NCI-H748 treated with DMSO at 0.1 percent for 48 hours (cell line): Measurements from ENCODE around the gene CYBC1.
"Not testable (repeated sequence)": the region's sequence is repeated elsewhere in the genome, so short reads cannot be mapped to it uniquely, and the experiment has no call there.

ENCODE experiments used
- DNase-seq: peaks from one replicate; lab custom pipeline; 2025; lab: John Stamatoyannopoulos, UW

Gene CYBC1

DNA sequence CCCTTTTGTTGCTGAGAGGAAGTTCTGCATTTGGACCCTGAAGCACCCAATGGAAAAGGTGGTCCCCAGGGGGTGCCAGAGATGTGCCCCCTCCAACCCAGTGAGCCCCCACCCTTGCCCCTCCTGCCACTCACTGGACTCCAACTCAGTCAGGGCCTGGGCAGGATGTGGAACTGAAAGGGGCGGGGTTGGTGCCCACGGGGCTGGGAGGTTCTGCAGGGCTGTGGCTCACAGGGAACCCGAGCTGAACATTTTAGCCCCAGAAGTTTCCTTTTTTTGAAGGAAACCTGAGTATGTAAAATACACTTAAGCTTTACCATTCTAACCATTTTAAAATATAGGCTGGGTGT lies 16.4 kb downstream of the CYBC1 start:
- no peak for DNase-seq

DNA sequence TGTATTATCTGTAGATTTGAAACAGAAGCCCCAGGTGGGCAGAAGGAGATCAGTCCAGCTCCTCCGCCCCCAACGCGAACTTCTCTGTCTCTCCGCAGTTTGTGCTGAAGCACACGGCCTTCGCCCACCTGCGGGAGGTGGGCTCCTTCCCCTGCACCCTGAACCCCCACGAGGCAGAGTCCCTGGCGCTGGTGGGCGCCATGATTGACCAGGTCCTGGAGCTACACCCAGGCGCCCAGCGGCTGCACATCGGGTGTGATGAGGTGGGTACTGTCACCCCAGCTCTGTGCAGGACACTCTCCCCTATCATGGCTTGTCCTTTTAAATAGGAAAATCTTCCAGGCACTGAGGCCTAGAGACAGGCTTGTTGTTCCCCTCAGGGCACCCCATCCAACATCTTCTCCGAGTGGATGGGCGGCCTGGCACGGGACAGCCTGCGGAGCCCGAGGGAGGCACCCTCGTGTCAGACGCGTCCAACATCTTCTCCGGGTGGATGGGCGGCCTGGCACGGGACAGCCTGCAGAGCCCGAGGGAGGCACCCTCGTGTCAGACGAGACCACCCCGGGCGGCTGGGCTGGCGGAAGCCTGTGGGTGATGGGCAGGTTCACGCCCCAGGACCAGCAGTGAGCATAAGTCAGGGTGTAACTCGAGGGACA lies 16.9 kb downstream of the CYBC1 start:
- no peak for DNase-seq

DNA sequence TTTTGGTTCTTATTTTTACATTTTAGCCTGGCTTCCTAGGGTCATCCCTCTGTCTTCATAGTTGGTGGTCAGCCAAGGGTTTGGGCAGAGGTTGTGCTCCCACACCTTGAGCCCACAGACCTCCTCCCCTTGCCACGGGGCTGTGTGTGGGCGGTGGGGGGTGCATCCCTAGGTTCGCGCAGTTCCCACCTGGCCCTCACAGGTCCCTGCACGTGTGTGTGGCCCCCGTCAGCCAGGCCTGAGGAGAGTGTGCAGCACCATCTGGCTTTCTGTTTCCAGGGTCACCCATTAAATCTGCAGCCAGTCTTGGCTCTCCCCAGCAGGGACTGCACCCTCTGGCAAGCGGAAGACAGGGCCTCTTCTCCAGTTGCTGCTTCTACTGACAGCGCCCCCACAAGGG lies 18.5 kb downstream of the CYBC1 start:
- DNase-seq = no peak

DNA sequence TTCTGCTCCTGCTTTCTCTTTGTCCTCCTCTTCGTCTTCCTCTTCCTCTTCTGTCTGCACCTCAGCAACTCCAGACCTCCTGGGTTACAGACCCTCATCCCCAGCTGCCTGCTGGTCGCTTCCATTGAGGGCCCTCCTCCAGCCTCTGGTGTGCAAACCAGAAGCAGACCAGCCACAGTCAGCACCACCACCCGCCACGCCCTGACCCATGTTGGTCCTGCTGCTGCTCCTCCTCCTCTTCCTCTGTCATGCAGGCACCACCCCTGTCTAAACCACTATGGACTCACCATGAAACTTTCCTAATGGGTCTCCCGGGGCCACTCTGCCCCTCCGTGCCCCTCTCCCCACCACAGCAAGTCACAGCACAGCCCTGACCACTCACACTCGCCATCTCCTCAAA lies 20.7 kb downstream of the CYBC1 start:
- no peak for DNase-seq

- no peak for DNase-seq
Observed at GRCh38 chr17:82428546-82428945, 22.0 kb downstream of the CYBC1 start.

GRCh38 chr17:82424863-82425159 lies 25.7 kb downstream of the CYBC1 start:
- no peak for DNase-seq

- no peak for DNase-seq
Observed at GRCh38 chr17:82424001-82424862, 26.3 kb downstream of the CYBC1 start.

GRCh38 chr17:82419540-82419939 lies 31.0 kb downstream of the CYBC1 start:
- no peak for DNase-seq

DNA sequence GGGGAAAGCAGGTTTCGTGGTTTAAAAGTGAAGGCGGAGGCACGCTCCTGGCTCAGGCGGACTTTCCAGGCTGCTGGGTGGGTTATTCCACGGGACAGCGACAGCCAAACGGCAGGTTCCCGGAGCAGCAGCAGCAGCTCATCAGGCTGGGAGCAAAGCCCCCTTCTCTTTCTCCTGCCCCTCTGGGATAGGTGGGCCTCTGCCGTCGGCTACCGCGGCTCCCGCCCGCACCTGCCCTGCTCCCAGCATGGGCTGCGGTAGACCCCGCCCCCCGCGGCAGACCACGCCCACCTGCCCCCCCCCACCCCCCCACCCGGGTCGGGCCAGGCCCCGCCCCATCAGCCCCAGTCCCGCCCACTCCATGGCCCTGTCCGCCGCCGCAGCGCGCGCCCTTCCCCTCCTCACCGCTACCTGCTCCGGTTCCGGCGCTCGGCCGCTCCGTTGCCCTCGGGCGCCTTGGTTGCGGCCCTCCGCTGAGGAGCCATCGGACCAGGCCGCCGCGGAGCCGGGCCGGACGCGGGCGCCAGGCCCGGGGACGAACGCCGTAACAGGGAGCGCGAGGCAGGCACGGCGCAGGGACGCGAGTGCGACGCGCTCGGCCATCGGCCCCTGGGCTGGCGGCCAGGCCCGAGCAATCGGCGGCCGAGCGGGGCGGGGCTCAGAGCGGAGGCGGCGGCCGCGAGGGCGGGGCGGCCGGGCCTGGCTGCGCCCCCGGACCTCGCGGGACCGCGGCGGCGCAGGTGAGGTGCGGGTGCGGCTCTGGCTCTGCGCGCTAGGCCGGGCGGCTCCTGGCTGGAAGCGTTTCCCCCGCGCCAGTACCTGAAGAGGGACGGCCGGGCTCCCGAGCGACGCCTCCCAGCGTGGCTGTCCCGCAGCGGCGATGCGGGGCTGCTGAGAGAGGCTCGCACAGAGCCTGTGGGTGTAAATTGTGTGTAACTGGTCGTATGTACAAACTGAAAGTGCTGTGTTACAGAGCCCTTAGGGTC lies 32.3 kb downstream of the CYBC1 start, which contains the start of the genes HEXD and OGFOD3:
HEXD (plus strand) TSS at position 347 of the 986 bp plus-strand sequence. CDS start 1,453 bp downstream, outside the sequence.
OGFOD3 (minus strand) TSS at position 586 of the 986 bp plus-strand sequence; CDS start at position 485, 101 bp downstream.
- DNase-seq = peak; percentile 73

- DNase-seq = no peak
Observed at GRCh38 chr17:82416771-82417170, 33.8 kb downstream of the CYBC1 start.

GRCh38 chr17:82416264-82416663 lies 34.3 kb downstream of the CYBC1 start:
- no peak for DNase-seq

- no peak for DNase-seq
Observed at GRCh38 chr17:82415786-82416185, 34.8 kb downstream of the CYBC1 start.

GRCh38 chr17:82415336-82415735 lies 35.2 kb downstream of the CYBC1 start:
- DNase-seq = no peak

DNA sequence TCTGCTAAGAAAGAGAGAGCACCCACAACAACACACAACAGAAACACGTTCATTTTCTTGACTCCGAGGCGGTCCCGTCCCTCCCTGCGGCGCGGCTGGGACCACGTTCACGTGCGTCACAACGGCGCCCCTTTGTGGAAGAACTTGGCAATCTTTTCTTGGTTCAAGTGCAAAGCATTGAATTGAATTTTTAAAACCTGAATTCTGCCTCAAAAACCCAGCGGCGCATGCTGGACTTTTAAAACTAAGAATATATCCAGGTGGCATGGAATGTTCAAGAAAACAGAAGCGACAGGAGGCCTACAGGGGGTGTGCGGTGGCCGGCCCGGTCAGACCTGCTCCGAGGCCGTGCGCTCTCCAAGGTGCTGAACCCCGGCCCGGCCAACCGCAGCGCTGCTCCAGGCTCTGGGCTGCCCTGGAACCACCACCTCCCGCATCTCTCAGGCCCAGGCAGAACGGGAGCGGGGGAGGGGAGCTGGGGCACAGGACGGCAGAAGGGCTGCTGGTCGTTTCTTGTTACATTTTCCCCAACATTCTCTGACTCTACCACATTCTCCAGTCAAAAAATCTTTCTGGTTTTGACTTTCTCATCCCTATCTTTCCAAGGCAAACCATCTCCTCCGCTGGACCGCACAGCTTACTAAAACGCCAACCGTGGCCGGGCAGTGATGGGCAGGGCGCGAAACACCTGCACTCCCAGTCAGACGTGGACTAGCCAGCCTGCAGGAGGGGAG lies 35.8 kb downstream of the CYBC1 start:
- peak; percentile 5 for DNase-seq

GRCh38 chr17:82412535-82413520 lies 37.7 kb downstream of the CYBC1 start:
- no peak for DNase-seq

DNA sequence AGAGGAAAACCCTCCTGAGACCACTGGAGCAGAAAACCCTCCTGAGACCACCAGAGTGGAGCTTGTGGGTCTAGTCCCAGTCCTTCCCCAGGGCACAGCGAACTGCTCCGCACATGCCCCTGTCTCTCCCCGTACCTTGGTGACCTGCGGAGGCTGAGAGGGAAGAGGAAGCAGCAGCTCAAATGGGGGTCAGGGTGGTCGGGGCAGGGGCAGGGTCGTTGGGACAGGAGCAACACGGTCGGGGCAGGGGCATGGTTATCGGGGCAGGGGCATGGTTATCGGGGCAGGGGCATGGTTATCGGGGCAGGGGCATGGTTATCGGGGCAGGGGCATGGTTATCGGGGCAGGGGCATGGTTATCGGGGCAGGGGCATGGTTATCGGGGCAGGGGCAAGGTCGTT lies 38.5 kb downstream of the CYBC1 start:
- not testable (repeated sequence) for DNase-seq

DNA sequence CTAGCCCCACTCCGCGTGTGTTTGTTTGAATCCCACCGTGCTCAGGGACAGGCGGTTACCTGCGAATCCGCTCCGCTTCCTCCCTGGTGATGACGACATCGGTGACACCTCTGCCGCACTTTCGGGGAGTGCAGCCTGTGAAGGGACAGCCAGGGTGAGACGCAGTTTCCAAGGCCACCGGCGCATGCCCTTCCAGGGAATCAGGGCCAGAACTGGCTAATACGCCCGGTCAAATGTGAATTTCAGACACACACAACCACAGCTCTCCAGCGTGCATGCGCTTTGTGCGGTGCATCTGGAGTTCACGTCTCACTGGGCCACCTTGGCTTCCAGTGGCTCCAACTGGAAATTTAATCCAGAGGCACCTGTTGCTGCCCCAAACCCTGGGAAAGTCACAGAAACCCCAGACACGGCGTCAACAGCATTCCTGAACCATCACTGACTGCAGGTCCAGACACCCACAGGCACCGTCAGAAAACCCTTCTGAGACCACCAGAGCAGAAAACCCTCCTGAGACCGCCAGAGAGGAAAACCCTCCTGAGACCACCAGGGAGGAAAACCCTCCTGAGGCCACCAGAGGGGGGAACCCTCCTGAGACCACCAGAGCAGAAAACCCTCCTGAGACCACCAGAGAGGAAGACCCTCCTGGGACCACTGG lies 39.0 kb downstream of the CYBC1 start:
- DNase-seq = no peak

DNA sequence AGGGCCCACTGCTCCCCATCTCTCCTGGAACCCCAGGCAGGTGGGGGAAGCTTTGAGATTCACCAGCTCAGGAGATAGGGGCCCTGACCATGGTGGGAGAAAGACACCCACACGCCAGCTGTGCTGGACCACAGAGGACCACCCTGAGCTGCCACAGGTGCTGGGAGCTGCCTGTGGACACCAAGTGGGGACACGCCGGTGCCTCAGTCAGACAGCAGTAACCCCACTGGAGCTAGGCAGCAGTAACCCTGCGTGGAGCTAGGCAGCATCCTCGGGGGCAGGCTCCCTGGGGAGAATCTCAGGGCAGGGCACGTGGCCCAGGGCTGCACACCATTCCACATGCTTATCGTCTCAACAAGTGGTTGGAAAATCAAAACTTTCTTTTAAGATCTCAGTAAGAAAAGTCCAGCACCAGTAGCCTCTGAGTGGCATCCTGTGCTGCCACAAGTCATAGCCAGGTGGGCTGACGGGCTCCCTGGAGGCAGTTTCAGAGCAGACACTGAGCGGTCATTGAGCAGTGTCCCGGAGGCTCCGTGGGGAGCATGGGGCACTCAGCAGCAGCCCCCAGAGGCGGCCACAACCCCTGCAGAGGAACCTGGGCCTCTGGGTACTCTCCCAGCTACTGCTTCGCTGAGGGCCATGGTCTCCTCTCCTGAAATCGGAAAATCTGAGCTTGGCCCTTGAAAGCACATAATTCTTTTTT lies 40.4 kb downstream of the CYBC1 start:
- no peak for DNase-seq

DNA sequence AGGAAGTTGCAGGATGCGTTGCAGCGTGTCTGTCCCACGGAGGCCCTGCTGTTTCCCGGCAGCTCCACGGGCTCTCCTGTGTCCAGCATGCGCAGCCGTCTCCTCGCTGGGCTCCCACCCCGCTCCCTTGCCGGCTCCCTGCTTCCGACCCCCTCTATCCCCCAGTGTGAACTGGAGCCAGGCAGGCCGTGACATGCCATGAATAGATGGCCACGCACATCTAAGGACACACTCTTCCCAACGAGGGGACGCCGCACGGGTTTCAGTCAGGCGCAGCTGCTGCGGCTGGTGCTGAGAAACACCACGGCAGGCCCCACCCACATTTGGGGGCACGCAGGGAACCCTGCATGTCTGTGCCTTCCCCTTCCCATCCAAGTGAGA lies 41.6 kb downstream of the CYBC1 start:
- DNase-seq = no peak
